ENCODE results near the gene RGSL1. TPM values are rescaled to one million over a fixed set of nuclear protein-coding genes. Genes with fewer than 3 reads are reported as not detected.
"Not testable (repeated sequence)": the region's sequence is repeated elsewhere in the genome, so short reads cannot be mapped to it uniquely, and the experiment has no call there.

The RGSL1 gene
- total RNA-seq, 1 donor from 2014 or later: not detected

DNA sequence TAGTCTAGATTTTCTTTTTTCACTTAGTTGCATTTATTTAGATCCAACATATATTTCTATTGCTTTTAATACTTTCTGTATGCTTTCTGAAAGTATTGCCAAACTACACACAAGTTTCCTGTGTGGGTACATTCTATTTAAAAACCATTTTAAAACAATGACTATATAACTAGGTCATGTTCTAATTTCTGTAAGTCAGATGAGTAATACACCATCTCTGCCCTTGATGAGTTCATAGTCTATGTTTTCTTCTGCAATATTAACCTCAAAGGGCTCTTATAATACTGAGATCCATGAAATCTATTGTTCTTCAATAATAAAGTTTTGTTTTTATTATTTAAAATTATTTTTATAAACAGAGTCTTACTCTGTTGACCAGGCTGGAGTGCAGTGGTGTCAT lies 70.8 kb downstream of the RGSL1 start:
- ATAC-seq (no peak), DNase-seq (no peak)
- intact Hi-C loops (cut with micrococcal nuclease): no loop called here

DNA sequence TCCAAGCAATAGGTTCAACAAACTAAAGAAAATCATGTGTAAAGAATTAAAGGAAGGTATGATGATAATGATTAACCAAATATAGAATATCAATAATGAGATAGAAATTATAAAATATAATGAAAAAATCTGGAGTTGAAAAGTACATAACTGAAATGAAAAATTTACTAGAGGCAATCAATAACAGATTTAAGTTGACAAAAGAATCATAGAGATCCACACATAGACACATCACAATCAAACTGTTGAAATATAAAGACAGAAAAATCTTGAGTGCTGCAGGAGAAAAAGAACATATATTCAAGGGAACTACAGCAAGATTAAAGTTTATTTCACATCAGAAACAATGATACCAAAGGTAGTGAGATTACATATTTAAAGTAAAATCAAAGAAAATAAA lies 75.4 kb downstream of the RGSL1 start:
- ATAC-seq: no peak
- DNase-seq: no peak
- intact Hi-C loops (cut with micrococcal nuclease): no loop called here

DNA sequence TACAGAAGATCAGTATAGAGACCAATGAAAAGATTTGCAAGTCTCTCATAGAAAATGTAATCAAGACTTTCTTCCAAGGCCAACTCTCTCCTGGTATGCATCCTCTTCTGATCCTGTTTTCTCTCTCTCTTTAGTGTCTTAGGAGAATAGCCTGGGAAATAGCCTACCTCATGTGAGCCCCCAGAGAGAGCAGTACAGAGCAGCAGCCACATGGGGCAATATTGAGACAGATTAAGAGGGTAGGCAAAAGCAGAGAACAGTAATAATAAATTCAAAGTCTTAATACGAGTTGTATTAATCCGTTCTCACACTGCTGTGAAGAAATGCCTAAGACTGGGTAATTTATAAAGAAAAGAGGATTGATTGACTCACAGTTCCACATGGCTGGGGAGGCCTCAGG lies 77.7 kb downstream of the RGSL1 start:
- ATAC-seq (no peak), DNase-seq (no peak)
- intact Hi-C loops (cut with micrococcal nuclease): no loop called here

DNA sequence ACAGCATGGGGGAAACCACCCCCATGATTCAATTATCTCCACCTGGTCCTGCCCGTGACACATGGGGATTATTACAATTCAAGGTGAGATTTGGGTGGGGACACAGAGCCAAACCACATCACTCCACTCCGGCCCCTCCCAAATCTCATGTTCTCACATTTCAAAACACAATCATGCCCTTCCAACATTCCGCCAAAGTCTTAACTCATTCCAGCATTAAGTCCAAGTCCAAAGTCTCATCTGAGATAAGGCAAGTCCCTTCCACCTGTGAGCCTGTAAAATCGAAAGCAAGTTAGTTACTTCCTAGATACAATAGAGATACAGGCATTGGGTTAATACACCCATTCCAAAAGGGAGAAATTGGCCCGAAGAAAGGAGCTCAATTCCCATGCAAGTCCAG lies 78.3 kb downstream of the RGSL1 start:
- DNase-seq; intact Hi-C loops (cut with micrococcal nuclease); ATAC-seq: not testable (repeated sequence)

DNA sequence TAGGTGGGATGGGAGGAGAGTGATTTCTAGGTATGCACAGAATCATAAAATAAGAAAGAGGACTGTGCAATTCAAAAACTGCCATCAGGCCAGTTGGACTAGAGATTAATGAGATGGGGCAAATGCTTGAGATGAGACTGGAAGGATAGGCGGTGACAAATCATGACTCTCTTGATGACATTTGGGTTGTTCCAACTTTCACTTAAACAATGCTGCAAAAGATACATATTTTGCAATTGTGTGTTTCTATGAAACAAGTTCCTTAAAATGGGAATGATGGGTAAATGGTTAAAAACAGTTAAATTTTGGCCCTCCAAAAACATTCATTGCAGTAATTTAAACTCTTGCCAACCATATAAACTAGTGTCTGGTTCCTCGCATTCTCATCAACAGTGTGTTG lies 84.0 kb downstream of the RGSL1 start:
- no peak for ATAC-seq
- intact Hi-C loops (cut with micrococcal nuclease): no loop called here
- no peak for DNase-seq

DNA sequence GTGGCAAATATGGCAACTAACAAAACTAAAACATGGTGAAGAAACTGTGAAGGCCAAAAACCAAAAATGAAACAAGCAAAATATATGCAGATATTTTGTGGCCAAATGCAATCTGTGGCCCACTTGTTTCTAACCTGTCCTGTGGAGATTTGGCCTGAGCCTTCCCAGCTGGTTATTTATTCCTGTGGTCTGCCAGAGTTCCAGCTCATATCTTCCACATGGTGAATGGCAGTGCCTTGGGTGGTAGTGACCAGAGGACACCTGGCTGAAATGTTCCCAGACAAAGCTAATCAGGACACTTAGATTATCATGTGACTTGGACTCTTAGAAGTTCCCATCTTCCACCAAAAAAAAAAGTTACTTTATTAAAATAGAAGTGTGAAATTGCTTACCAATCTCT lies 99.4 kb downstream of the RGSL1 start:
- ATAC-seq: no peak
- no peak for DNase-seq
- intact Hi-C loops (cut with micrococcal nuclease): no loop called here

DNA sequence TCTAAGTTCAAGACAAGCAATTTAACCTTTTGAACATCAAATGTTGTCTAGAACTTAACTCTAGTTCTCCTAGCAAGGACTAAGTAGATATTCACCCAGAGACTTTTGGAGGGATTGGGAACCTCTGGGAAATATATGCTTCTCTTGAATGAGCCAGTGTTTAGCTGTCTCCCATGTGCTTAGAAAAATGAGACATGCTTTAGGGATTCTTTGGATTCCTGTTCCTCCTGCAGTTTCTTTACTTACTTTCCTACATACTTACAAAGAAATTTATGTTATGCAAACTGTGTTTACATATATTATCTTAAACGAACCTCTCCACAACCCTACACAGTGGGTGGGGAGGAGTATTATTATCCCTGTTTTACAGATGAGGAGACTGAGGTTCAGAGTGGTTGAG lies 99.9 kb downstream of the RGSL1 start:
- ATAC-seq (no peak), DNase-seq (no peak)
- intact Hi-C loops (cut with micrococcal nuclease): no loop called here

DNA sequence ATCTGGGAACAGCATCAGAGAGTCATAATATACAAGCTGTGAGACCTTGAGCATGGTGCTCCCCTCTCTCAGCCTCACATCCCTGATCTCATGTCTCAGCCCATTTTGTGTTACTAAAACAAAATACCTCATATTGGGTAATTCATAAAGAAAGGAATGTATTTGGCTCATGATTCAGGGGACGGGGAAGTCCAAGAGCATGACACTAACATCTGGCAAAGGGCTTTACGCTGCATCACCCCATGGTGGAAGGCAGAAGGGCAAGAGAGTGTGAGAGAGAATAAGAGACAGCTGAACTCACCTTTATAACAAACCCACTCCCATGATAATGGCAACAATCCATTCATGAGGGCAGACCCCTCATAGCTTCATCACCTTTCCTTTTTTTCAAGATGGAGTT lies 102.6 kb downstream of the RGSL1 start:
- no peak for ATAC-seq
- no peak for DNase-seq
- intact Hi-C loops (cut with micrococcal nuclease): no loop called here

DNA sequence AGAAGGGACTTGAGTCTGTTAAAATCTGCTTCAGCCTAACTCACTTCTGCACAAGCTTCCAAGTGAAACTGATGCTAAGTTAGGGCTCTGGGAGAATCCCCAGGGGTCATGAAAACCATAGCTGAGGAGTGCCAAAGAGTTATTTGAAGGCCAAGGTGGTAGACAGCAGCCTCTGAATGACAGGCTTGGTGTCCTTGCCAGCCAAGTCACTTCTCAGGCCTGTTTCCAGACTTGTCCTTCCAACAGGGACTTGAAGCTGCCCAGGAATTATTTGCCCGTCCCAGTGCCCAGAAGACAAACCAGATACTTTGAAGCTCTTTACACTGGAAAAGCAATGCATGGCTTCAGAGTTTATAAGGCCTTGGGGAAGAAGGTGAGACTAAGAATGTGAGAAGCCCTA lies 105.5 kb downstream of the RGSL1 start:
- intact Hi-C loops (cut with micrococcal nuclease): no loop called here
- no peak for ATAC-seq

DNA sequence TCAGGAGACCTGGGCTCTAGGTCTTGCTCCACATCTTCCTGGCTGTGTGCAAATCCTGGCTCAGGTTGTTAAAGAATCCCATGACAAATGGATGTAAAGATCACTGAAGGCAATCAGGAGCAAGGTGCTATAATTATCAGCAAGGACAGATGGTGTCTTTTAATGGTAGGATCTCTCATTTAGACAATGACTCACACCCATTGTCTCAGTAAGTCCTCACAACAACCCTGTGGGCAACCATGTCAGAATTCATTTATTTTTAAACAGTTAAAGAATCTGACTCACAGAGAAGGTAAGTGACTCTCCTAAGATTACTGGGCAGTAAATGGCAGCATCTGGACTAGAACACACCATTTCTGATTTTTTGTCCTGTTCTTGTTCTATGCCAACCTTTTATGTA lies 106.3 kb downstream of the RGSL1 start:
- ATAC-seq (no peak), DNase-seq (no peak)
- intact Hi-C loops (cut with micrococcal nuclease): no loop called here

More for the DNA sequence above, 105.5 kb downstream of the RGSL1 start:
- DNase-seq: no peak

DNA sequence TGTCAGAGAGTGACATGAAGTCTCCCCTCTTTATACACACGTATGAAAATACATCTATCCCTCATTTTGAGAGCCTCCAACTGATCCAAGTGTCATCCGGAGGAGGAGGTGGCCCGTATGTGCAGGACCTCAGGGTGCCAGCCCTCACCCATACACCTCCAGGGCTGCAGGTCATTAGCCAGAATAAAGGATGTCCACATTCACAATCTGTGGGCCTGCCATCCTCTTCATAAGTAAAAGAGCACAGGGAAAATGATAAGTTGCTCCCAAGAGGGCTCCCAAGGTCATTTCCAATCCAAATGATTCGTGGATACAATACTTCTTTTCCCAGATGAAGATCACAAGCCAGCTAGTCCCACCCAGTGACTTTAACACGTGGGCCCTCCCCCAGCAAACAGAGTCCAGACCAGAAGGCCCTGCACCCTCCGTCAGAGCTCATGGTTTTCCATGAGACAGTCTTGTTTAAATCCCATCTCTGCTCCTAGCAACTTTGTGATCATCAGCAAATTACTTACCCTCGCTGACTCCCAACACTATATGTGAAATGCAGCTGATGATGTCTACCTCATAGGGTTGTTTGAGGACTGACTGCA lies 110.5 kb downstream of the RGSL1 start:
- intact Hi-C loops (cut with micrococcal nuclease): no loop called here
- ATAC-seq: no peak
- DNase-seq: no peak

DNA sequence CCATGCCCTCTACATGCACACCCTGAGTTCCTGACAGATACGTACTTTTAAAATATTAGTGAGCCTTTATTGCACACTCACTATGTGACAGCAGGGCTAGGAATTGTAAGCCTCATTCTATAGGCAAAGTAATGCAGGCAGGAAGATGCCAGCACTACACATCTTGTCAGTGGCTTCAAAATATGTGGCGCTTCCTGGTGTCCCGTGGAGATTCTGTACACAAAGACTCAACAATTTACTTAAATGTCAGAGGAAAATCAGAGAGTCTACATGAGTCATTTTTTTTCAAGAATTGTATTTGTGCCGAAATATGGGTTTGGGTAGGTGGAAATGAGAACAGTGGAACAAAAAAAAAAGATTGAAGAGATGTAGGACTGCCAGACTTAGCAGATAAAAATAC lies 111.5 kb downstream of the RGSL1 start:
- DNase-seq: no peak
- ATAC-seq: no peak
- intact Hi-C loops (cut with micrococcal nuclease): no loop called here

DNA sequence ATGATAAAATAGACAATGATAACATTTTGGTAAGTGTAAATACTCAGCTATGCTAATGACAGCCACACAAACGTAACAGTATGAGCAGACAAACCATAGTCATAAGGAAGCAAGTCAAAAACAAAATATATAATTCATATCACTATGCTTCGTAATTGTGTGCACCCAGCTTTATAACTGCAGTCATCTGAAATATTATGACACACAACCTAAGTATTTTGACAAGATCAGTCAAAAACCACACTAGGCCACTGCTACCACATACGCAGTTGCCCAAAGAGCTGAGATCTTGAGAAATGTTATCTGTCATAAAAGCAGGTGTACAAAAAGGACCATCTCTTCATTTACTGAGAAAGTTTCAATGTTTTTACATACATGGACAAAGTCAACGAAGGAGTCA lies 113.1 kb downstream of the RGSL1 start:
- ATAC-seq: no peak
- intact Hi-C loops (cut with micrococcal nuclease): no loop called here
- DNase-seq: no peak

DNA sequence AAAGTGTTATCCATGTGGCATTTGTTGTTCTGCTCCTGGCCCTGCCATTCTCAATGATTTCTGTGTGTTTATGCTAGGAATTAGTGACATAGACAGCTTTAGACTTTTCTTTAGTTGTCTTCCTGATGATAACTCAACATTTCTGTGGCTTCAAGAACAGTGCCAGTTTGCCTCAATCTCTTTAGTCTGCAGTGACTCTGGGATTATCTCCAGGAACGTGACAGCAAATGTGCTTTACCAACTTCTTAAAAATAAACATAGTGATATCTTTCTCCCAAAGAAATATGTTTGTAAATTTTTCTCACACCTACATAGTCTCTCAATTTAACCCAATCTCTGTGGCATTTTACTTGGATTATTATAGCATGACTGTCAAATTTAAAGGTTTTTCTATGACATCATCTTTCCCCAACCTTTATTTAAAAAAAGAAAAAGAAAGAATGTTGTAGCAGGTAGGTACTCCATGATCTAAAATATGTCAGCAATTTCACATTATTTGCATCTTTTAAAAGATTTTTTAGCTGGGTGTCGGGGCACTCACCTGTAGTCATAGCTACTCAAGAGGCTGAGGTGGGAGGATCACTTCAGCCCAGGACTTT lies 114.6 kb downstream of the RGSL1 start:
- no peak for DNase-seq
- intact Hi-C loops (cut with micrococcal nuclease): no loop called here
- ATAC-seq: no peak

DNA sequence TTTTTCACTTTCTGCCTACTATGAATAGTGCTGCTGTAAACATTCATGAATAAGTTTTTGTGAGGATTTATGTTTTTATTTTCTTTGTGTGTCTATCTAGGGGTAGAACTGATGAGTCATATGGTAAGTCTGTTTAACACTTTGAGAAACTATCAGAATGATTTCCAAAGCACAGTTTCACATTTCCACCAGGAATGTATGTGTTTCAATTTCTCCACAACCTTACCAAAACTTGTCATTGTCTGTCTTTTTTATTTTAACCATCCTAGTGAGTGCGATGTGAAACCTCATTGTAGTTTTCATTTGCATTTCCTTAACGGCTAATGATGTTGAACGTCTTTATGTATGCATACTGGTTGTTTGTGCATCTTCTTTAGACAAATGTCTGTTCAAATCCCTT lies 115.6 kb downstream of the RGSL1 start:
- intact Hi-C loops (cut with micrococcal nuclease): no loop called here
- no peak for DNase-seq
- no peak for ATAC-seq

DNA sequence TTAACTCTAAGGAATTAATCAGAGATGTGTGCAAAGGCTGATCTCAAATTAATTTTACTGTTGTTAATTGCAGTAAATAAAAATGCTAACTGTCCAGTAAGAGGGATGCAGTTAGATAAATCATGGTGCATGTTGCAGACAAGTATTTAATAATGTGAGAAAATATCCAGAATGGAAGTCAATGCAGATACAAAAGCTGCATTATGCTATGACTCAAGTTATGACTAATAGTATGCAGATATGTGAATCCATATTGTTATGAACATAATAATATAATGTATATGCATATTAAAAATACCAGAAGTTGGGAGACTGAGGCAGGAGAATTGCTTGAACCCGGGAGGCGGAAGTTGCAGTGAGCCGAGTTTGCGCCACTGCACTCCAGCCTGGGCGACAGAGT lies 117.7 kb downstream of the RGSL1 start:
- no peak for ATAC-seq
- DNase-seq: no peak
- intact Hi-C loops (cut with micrococcal nuclease): no loop called here

DNA sequence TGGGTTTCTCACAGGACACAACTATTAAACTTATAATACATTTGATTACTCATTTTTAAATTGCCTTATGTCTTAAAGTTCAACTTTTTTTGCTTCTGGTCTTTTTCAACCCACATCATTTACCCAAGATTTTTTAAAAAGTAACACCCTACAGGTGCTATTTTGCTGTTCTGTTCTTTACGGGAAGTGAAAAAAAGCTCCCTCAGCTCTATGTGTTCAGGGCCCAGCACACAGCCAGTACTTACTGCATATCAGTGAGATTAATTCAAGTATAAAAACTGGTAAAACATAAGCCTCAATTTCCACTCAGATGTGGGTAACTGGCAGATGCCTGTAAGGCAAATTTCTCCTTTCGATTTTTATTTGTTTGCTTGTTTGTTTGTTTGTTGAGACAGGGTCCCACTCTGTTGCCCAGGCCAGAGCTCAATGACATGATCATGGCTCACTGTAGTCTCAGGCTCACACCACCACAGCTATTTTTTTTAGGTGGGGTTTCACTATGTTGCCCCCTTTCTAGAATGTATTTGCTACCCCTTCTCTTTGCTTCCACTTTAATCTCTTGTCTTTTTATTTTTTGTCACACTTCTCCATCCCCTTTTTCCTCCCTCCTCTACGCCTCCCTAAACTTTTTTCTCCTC lies 118.8 kb downstream of the RGSL1 start:
- intact Hi-C loops (cut with micrococcal nuclease): no loop called here
- no peak for DNase-seq
- no peak for ATAC-seq

DNA sequence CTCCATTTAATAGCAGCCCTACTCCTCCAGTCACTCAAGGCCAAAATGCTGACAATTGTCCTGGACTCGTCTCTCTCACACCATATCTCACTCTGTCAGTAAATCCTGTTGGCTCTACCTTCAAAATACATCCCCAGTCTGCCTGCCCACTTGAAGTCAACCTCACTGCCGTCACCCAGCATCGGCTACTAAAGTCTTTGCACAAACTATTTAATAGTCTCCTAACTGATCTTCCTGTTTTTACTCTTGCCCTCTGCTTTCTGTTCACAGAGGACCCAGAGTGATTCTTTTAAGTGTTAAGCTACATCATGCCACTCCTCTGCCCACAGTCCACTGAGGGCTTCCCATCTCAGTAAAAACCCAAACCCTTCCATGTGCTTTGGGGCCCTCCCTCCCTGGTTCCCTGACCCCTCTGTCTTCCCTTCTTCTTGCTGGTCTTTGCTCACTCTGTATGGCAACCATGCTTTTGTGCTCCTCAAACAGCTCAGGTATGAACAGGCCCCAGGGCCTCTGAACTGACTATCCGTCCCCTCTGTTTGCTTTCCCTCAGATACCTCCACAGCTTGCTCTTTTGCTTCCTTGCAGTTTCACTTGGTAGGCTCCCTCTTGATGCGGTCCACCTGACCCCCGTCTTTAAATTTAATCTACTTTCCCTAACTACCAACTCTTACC lies 120.1 kb downstream of the RGSL1 start:
- intact Hi-C loops (cut with micrococcal nuclease): no loop called here
- DNase-seq (no peak), ATAC-seq (no peak)

DNA sequence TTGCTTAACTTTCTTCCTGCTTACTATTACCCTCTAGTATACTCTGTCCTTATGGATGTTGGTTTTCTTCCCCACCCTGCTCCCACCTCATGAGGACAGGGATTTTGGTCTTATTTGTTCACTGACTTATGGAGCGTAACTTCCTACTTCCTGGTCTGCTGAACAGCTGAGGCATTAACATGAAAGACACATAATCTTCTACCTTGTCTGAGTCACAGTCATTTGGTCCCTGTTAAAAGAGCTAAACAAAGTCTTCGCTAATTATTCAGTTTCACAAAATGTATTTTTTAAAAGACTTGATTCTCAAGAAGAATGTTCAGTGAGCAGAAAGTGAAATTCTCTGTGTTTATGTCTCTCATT lies 120.6 kb downstream of the RGSL1 start:
- ATAC-seq (no peak), DNase-seq (no peak)
- intact Hi-C loops (cut with micrococcal nuclease): no loop called here

DNA sequence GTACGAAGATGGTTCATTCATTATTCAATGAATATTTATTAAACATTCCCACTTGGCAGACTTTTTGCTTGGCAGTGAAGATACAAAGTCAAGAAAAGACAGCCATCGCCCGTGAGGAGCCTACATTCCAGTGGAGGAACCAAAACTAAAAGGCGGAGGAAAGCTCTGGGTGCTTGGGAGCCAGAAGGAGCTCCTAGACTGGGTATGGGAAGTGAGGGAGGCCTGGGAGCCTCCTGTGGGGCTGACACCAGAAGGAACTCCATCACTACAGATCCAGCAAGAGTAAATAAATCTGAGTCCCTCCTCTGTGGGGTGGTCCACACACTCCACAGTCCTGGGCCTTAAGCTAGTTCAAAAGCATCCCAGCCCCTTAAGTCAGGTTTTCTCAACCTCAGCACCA lies 124.2 kb downstream of the RGSL1 start:
- ATAC-seq (no peak), DNase-seq (no peak)
- intact Hi-C loops (cut with micrococcal nuclease): no loop called here

All from left ventricle myocardium superior (tissue), 1 donor.